ENCODE measurements around the gene PLA2G4E. TPM values are rescaled to one million over a fixed set of nuclear protein-coding genes. Genes with fewer than 3 reads are reported as not detected.

Gene PLA2G4E
- polyA plus RNA-seq, 10 donors = 0.50 to 1.9 (median 1.2) TPM

- no peak for DNase-seq
Observed at GRCh38 chr15:41955807-41956525, 64.9 kb downstream of the PLA2G4E start.

- DNase-seq = no peak
Observed at GRCh38 chr15:41955100-41955499, 65.7 kb downstream of the PLA2G4E start.

- no peak for DNase-seq
Observed at GRCh38 chr15:41954036-41954435, 66.8 kb downstream of the PLA2G4E start.

- no peak for DNase-seq
Observed at GRCh38 chr15:41952013-41952563, 68.8 kb downstream of the PLA2G4E start.

GRCh38 chr15:41951571-41951970 lies 69.3 kb downstream of the PLA2G4E start:
- DNase-seq = no peak

- DNase-seq = peak in 2 of 3 donors; percentile 65 to 75
Observed at GRCh38 chr15:41950489-41950888, 70.4 kb downstream of the PLA2G4E start.

- DNase-seq = no peak
Observed at GRCh38 chr15:41950127-41950483, 70.7 kb downstream of the PLA2G4E start.

- DNase-seq = no peak
Observed at GRCh38 chr15:41949401-41950126, 71.3 kb downstream of the PLA2G4E start.

GRCh38 chr15:41948490-41948889 lies 72.4 kb downstream of the PLA2G4E start:
- peak; percentile 62 to 83 (median 64) for DNase-seq

- no peak for DNase-seq
Observed at GRCh38 chr15:41946970-41947369, 73.9 kb downstream of the PLA2G4E start.

GRCh38 chr15:41945731-41946130 lies 75.1 kb downstream of the PLA2G4E start:
- no peak for DNase-seq

GRCh38 chr15:41945221-41945620 lies 75.6 kb downstream of the PLA2G4E start:
- no peak for DNase-seq

- peak; percentile 66 to 89 (median 85) for DNase-seq
Observed at GRCh38 chr15:41944313-41944940, 76.4 kb downstream of the PLA2G4E start.

- DNase-seq = no peak
Observed at GRCh38 chr15:41943543-41944312, 77.1 kb downstream of the PLA2G4E start.

- DNase-seq = no peak
Observed at GRCh38 chr15:41942886-41943285, 78.0 kb downstream of the PLA2G4E start.

GRCh38 chr15:41941644-41942415 lies 79.0 kb downstream of the PLA2G4E start:
- DNase-seq = no peak

GRCh38 chr15:41940441-41940857 lies 80.4 kb downstream of the PLA2G4E start:
- DNase-seq = peak in 2 of 3 donors; percentile 64 to 80

- DNase-seq = no peak
Observed at GRCh38 chr15:41939986-41940385, 80.9 kb downstream of the PLA2G4E start.

GRCh38 chr15:41937568-41937923 lies 83.3 kb downstream of the PLA2G4E start:
- DNase-seq = no peak

- DNase-seq = peak in 1 of 3 donors; percentile 42
Observed at GRCh38 chr15:41936649-41937567, 83.9 kb downstream of the PLA2G4E start.
